H1 (cell line): ENCODE results near the gene IL31RA. TPM values are rescaled to one million over a fixed set of nuclear protein-coding genes. Genes with fewer than 3 reads are reported as not detected.

Source experiments
- CTCF ChIA-PET: fragments of 300-600 bp; sonication (Branson Sonifier 250); formaldehyde crosslinking; loops from one replicate; lab custom pipeline; 2021; ENCODE audit not compliant: partially characterized antibody; lab: Charles Lee
- POLR2A ChIA-PET: fragments of 300-600 bp; sonication (Branson Sonifier 250); formaldehyde crosslinking; loops from one replicate; lab custom pipeline; 2021; ENCODE audit warnings: inconsistent platforms; ENCODE audit not compliant: partially characterized antibody; lab: Charles Lee
- DNase-seq, 2 experiments: peaks; one replicate each; pipeline versions ENCODE4 v3.0.0 to v3.0.0-alpha.2; 2010 to 2022; ENCODE audit warnings: low spot score in 2 of 2, low read depth in 1 of 2, mixed read lengths in 1 of 2
- FAIRE-seq: peaks from 2 replicates; lab custom pipeline; 2011; peaks lifted over from hg19 to GRCh38; lab: Jason Lieb, UNC
- H2AFZ ChIP-seq: 2 replicates; pipeline ENCODE4 v1.8.1; 2012; ENCODE audit warnings: low read length, inconsistent platforms
- H2AK5ac ChIP-seq: 2 replicates; pipeline ENCODE4 v1.6.1; 2013; ENCODE audit warnings: low read depth, low read length
- H2BK120ac ChIP-seq: replicated peaks from 2 replicates; pipeline ENCODE3; 2013; ENCODE audit warnings: low read depth, low read length, inconsistent platforms
- H2BK12ac ChIP-seq: 2 replicates; pipeline ENCODE4 v1.6.1; 2013; ENCODE audit warnings: low read depth, low read length
- H2BK15ac ChIP-seq: 2 replicates; pipeline ENCODE4 v1.6.1; 2013; ENCODE audit warnings: low read length
- H2BK20ac ChIP-seq: 2 replicates; pipeline ENCODE4 v1.6.1; 2013; ENCODE audit warnings: low read length
- H2BK5ac ChIP-seq: 2 replicates; pipeline ENCODE4 v1.6.1; 2013; ENCODE audit warnings: low read depth, low read length
- H3K14ac ChIP-seq: 2 replicates; pipeline ENCODE4 v1.6.1; 2013; ENCODE audit warnings: inconsistent platforms; ENCODE audit not compliant: insufficient read length
- H3K18ac ChIP-seq: 2 replicates; pipeline ENCODE4 v1.6.1; 2013; ENCODE audit warnings: low read length; ENCODE audit errors: extremely low read depth
- H3K23ac ChIP-seq: 2 replicates; pipeline ENCODE4 v1.6.1; 2013; ENCODE audit warnings: inconsistent platforms; ENCODE audit not compliant: insufficient read length
- H3K23me2 ChIP-seq: 2 replicates; pipeline ENCODE4 v1.6.1; 2013; ENCODE audit warnings: low read depth, low read length
- H3K27ac ChIP-seq: 2 replicates; pipeline ENCODE4 v1.6.1; 2011; ENCODE audit warnings: low read depth, low read length, inconsistent platforms
- H3K27me3 ChIP-seq, 4 experiments: replicated peaks in 1 of 4; 1 replicate in 1 of 4; 2 replicates in 3 of 4; pipeline versions ENCODE4 v1.6.1 to v1.8.1; 2011 to 2013; ENCODE audit warnings: low read length in 3 of 4, mild to moderate bottlenecking in 3 of 4, inconsistent platforms in 2 of 4, mixed read lengths in 2 of 4, moderate library complexity in 1 of 4; ENCODE audit not compliant: control insufficient read depth in 3 of 4, insufficient read depth in 3 of 4; ENCODE audit errors: extremely low read depth in 1 of 4
- H3K36me3 ChIP-seq, 4 experiments: 2 replicates each; pipeline versions ENCODE4 v1.6.1 to v1.8.1; 2011 to 2013; ENCODE audit warnings: mild to moderate bottlenecking in 4 of 4, low read length in 3 of 4, moderate library complexity in 2 of 4, control low read depth in 1 of 4, inconsistent platforms in 1 of 4; ENCODE audit not compliant: insufficient read depth in 4 of 4, control insufficient read depth in 2 of 4
- H3K4ac ChIP-seq: replicated peaks from 2 replicates; pipeline ENCODE3; 2013; ENCODE audit warnings: low read length, low read depth, mixed read lengths, inconsistent platforms; ENCODE audit not compliant: insufficient read length
- H3K4me1 ChIP-seq, 4 experiments: replicated peaks in 1 of 4; 1 replicate in 1 of 4; 2 replicates in 3 of 4; pipeline versions ENCODE4 v1.6.1 to v1.8.1; 2011 to 2013; ENCODE audit warnings: low read length in 3 of 4, inconsistent platforms in 2 of 4, mixed read lengths in 1 of 4; ENCODE audit not compliant: insufficient read depth in 4 of 4, control insufficient read depth in 3 of 4
- H3K4me2 ChIP-seq, 2 experiments: 2 replicates each; pipeline versions ENCODE4 v1.6.1 to v1.8.1; 2011 to 2013; ENCODE audit warnings: low read depth in 2 of 2, low read length in 2 of 2, control low read depth in 1 of 2, inconsistent platforms in 1 of 2, mild to moderate bottlenecking in 1 of 2; ENCODE audit not compliant: insufficient read depth in 1 of 2
- H3K4me3 ChIP-seq, 4 experiments: fragments of 200-600, 300-600 bp in 1 of 4; sonication (generic), shearing (Covaris generic), sonication (Bioruptor Twin) in 1 of 4; 2 replicates each; pipeline versions ENCODE4 v1.5.1 to v1.8.1; 2011 to 2016; ENCODE audit warnings: low read length in 4 of 4, low read depth in 3 of 4, control low read depth in 2 of 4, inconsistent platforms in 2 of 4, mild to moderate bottlenecking in 2 of 4, mixed read lengths in 1 of 4, moderate library complexity in 1 of 4; ENCODE audit not compliant: insufficient read depth in 2 of 4; ENCODE audit errors: extremely low read depth in 1 of 4
- H3K56ac ChIP-seq: replicated peaks from 2 replicates; pipeline ENCODE3; 2013; ENCODE audit warnings: low read depth, mild to moderate bottlenecking, mixed read lengths, low read length, inconsistent platforms; ENCODE audit not compliant: insufficient read length
- H3K79me1 ChIP-seq: 2 replicates; pipeline ENCODE4 v1.6.1; 2013; ENCODE audit warnings: low read depth, low read length, control low read depth
- H3K79me2 ChIP-seq, 2 experiments: 2 replicates each; pipeline versions ENCODE4 v1.6.1 to v1.8.1; 2012 to 2013; ENCODE audit warnings: low read length in 2 of 2, mild to moderate bottlenecking in 2 of 2, inconsistent platforms in 1 of 2; ENCODE audit not compliant: insufficient read depth in 2 of 2, control insufficient read depth in 1 of 2
- H3K9ac ChIP-seq, 4 experiments: replicated peaks in 1 of 4; 1 replicate in 1 of 4; 2 replicates in 3 of 4; pipeline versions ENCODE4 v1.6.1 to v1.8.1; 2011 to 2013; ENCODE audit warnings: low read depth in 3 of 4, low read length in 3 of 4, control low read depth in 2 of 4, mild to moderate bottlenecking in 2 of 4, moderate library complexity in 2 of 4, inconsistent platforms in 1 of 4; ENCODE audit errors: extremely low read depth in 1 of 4
- H3K9me3 ChIP-seq, 2 experiments: 2 replicates each; pipeline versions ENCODE4 v1.6.1 to v1.8.1; 2012 to 2013; ENCODE audit warnings: mild to moderate bottlenecking in 2 of 2, moderate library complexity in 2 of 2, control low read depth in 1 of 2, inconsistent platforms in 1 of 2, low read depth in 1 of 2, low read length in 1 of 2, mixed read lengths in 1 of 2; ENCODE audit not compliant: insufficient read depth in 2 of 2
- H4K20me1 ChIP-seq, 2 experiments: replicated peaks in 1 of 2; 2 replicates each; pipeline versions ENCODE3 to v1.8.1; 2011 to 2013; ENCODE audit warnings: inconsistent platforms in 2 of 2, low read length in 2 of 2, mild to moderate bottlenecking in 1 of 2; ENCODE audit not compliant: insufficient read depth in 2 of 2, control insufficient read depth in 1 of 2
- H4K5ac ChIP-seq: 2 replicates; pipeline ENCODE4 v1.6.1; 2013; ENCODE audit warnings: low read length, low read depth, mixed read lengths, inconsistent platforms; ENCODE audit not compliant: insufficient read length
- H4K8ac ChIP-seq: 2 replicates; pipeline ENCODE4 v1.8.0; 2013; ENCODE audit warnings: mild to moderate bottlenecking, moderate library complexity, low read length, inconsistent platforms; ENCODE audit not compliant: insufficient read depth; ENCODE audit errors: extremely low read depth
- H4K91ac ChIP-seq: replicated peaks from 2 replicates; pipeline ENCODE3; 2013; ENCODE audit warnings: low read length, mixed read lengths, inconsistent platforms; ENCODE audit not compliant: insufficient read length
- BACH1 ChIP-seq: IDR thresholded peaks from 2 replicates; pipeline ENCODE4 v1.6.1; 2012; ENCODE audit warnings: low read length, improper control_type of control experiment
- CEBPB ChIP-seq: IDR thresholded peaks from 2 replicates; pipeline ENCODE4 v1.6.1; 2012; ENCODE audit warnings: low read depth, low read length
- CREB1 ChIP-seq: IDR thresholded peaks from 2 replicates; pipeline ENCODE4 v1.6.1; 2012; ENCODE audit warnings: inconsistent platforms
- EP300 ChIP-seq, 2 experiments: IDR thresholded peaks; 1 replicate in 1 of 2; 2 replicates in 1 of 2; pipeline ENCODE4 v1.6.1; 2011 to 2012; ENCODE audit warnings: low read depth in 2 of 2, low read length in 2 of 2, mild to moderate bottlenecking in 2 of 2, borderline replicate concordance in 1 of 2, inconsistent platforms in 1 of 2, moderate library complexity in 1 of 2
- EZH2 ChIP-seq: fragments of 200-600 bp; sonication (generic); IDR thresholded peaks from 2 replicates; pipeline ENCODE4 v1.7.1; 2012; ENCODE audit warnings: low read depth, mild to moderate bottlenecking, moderate library complexity, low read length, inconsistent platforms; ENCODE audit not compliant: severe bottlenecking
- KDM1A ChIP-seq: fragments of 200-600, 300-600 bp; sonication (generic); IDR thresholded peaks from 2 replicates; pipeline ENCODE4 v1.7.1; 2016; ENCODE audit warnings: mild to moderate bottlenecking, low read length, borderline replicate concordance
- MAFK ChIP-seq: IDR thresholded peaks from 2 replicates; pipeline ENCODE4 v1.6.1; 2012; ENCODE audit warnings: low read depth, mild to moderate bottlenecking, improper control_type of control experiment, low read length
- NRF1 ChIP-seq: IDR thresholded peaks from 2 replicates; pipeline ENCODE4 v1.6.1; 2011; ENCODE audit warnings: mild to moderate bottlenecking, low read depth, low read length, improper control_type of control experiment
- SP1 ChIP-seq: IDR thresholded peaks from 2 replicates; pipeline ENCODE4 v1.6.1; 2011; ENCODE audit warnings: low read depth, low read length
- TEAD4 ChIP-seq: IDR thresholded peaks from 2 replicates; pipeline ENCODE4 v1.6.1; 2012; ENCODE audit warnings: low read depth, low read length, inconsistent platforms, mixed read lengths
- YY1 ChIP-seq: IDR thresholded peaks from 2 replicates; pipeline ENCODE4 v1.6.1; 2011; ENCODE audit warnings: low read depth, mild to moderate bottlenecking, low read length
- ZNF274 ChIP-seq: IDR thresholded peaks from 2 replicates; pipeline ENCODE4 v1.7.0; 2012; ENCODE audit warnings: low read length, borderline replicate concordance; ENCODE audit errors: extremely low read depth
- WGBS, 2 experiments: shearing (Covaris generic) in 1 of 2; methylation state at CpG; one replicate each; pipeline versions ENCODE4 v1.1.6 to v1.1.7; 2013 to 2015; ENCODE audit warnings: low lambda C conversion rate in 2 of 2, mixed read lengths in 2 of 2, inconsistent platforms in 1 of 2, low coverage in 1 of 2, missing lambda C conversion rate in 1 of 2; ENCODE audit not compliant: insufficient replicate concordance in 2 of 2, insufficient coverage in 1 of 2, insufficient read length in 1 of 2; ENCODE audit errors: extremely low coverage in 1 of 2, missing lambda C conversion rate in 1 of 2; 5-methylcytosine and 5-hydroxymethylcytosine counted together
- polyA plus RNA-seq, 7 experiments: library from polyadenylated mRNA; depleted of rRNA in 3 of 7; stranded (reverse) in 5 of 7; unstranded in 2 of 7; fragments of >200 nt in 5 of 7; fragments of 200-250 nt in 2 of 7; gene quantifications; 1 replicate in 5 of 7; 2 replicates in 1 of 7; 4 replicates in 1 of 7; pipeline versions ENCODE4 v1.2.1 to v1.2.3, GENCODE V29; 2011 to 2013; ENCODE audit warnings: missing spikeins in 2 of 7, mixed read lengths in 2 of 7
- total RNA-seq: library from RNA; stranded (reverse); fragmentation: NEBNext Ultra II Directional; extraction: Animal tissue kit (Norgen Biotek cat#: 25700); gene quantifications from 2 replicates; pipeline ENCODE4 v1.2.1, GENCODE V29; 2021
- TF ChIP-seq, protein P1 (sequence below), 3 experiments: IDR thresholded peaks; 1 replicate in 2 of 3; 2 replicates in 1 of 3; pipeline versions ENCODE4 v1.5.1 to v1.6.1; 2011; ENCODE audit warnings: low read length in 3 of 3, mild to moderate bottlenecking in 3 of 3, inconsistent platforms in 2 of 3, low read depth in 1 of 3, moderate library complexity in 1 of 3; ENCODE audit not compliant: insufficient read depth in 1 of 3; ENCODE audit errors: control extremely low read depth in 1 of 3

Gene IL31RA
- total and polyA plus RNA-seq, 2 of the 8 experiments (the other 6 are each of a cell fraction or from before 2014, with no cell fraction given): not detected

DNA sequence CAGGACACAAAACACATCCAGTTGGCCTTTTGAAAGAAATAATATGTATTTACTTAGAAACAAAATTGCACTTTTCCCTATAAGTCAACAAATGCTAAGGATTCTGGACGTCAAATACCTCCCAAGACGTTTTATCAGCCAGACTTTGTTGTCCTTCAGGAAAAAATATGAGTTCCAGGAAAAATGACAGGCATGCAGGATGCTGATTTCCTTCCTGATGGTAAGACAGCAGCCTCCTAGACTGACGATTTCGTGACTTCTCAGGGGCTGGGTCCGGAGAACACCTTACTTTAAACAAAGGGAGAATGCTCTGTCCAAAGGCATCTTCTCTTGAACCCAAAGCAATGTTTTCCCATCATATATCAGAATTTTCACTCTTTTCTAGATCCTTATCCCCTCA is 74.6 kb downstream of the IL31RA start:
- WGBS, 2 experiments: 92% methylated on average over 5 of the region's 5 CpGs; no CpG with 5 or more reads in 1 of the 2 experiments
- Histone ChIP-seq H2BK120ac (no peak overlapping the region), H2BK12ac (no peak overlapping the region), H3K36me3 (no peaks in the 10 kb centered on the region), H3K18ac (no peak overlapping the region), H3K79me1 (no peaks in the 10 kb centered on the region; the same call in 1 of the 2 replicates), H2BK5ac (no peak overlapping the region), H2AK5ac (no peak overlapping the region), H3K4me1 (no peaks in the 10 kb centered on the region; a peak in 1 of 7 replicates), H4K8ac (no peak overlapping the region), H3K4ac (no peak overlapping the region), H2BK20ac (no peak overlapping the region), H3K56ac (no peak overlapping the region), H3K23me2 (no peaks in the 10 kb centered on the region), H3K9ac (no peak overlapping the region), H4K20me1 (no peaks in the 10 kb centered on the region), H3K4me3 (no peak overlapping the region), H4K5ac (no peak overlapping the region), H3K27me3 (no peaks in the 10 kb centered on the region), H2BK15ac (no peak overlapping the region), H4K91ac (no peak overlapping the region), H3K9me3 (no peaks in the 10 kb centered on the region), H2AFZ (no peak overlapping the region), H3K27ac (no peak overlapping the region), H3K79me2 (no peaks in the 10 kb centered on the region), H3K4me2 (no peak overlapping the region), H3K14ac (no peak overlapping the region), H3K23ac (no peak overlapping the region)
- CTCF ChIA-PET: no interaction called here
- POLR2A ChIA-PET: no interaction called here
- DNase-seq (no peak), FAIRE-seq (no peak)
- TF ChIP-seq NRF1 (no peak), KDM1A (no peak), CREB1 (no peak), TEAD4 (no peak), ZNF274 (no peak), SP1 (no peak), EP300 (IDR thresholded peaks at IDR 0.05; ENCODE audit: borderline replicate concordance in 1 of 2, low read depth in 2 of 2, low read length in 2 of 2) (no peak), BACH1 (no peak), YY1 (no peak), EZH2 (no peak), CEBPB (no peak), MAFK (no peak)
- TF ChIP-seq, protein P1, sequence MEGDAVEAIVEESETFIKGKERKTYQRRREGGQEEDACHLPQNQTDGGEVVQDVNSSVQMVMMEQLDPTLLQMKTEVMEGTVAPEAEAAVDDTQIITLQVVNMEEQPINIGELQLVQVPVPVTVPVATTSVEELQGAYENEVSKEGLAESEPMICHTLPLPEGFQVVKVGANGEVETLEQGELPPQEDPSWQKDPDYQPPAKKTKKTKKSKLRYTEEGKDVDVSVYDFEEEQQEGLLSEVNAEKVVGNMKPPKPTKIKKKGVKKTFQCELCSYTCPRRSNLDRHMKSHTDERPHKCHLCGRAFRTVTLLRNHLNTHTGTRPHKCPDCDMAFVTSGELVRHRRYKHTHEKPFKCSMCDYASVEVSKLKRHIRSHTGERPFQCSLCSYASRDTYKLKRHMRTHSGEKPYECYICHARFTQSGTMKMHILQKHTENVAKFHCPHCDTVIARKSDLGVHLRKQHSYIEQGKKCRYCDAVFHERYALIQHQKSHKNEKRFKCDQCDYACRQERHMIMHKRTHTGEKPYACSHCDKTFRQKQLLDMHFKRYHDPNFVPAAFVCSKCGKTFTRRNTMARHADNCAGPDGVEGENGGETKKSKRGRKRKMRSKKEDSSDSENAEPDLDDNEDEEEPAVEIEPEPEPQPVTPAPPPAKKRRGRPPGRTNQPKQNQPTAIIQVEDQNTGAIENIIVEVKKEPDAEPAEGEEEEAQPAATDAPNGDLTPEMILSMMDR (IDR thresholded peaks at IDR 0.05; ENCODE audit: control extremely low read depth in 1 of 3, insufficient read depth in 1 of 3, low read depth in 1 of 3, low read length in 3 of 3): no peak
